Activated CD4-positive, CD25-positive, alpha-beta regulatory T cell (primary cell): ENCODE measurements around the gene CCSER1.
"Not testable (repeated sequence)": the region's sequence is repeated elsewhere in the genome, so short reads cannot be mapped to it uniquely, and the experiment has no call there.

Experiments used
- DNase-seq, 4 experiments: peaks; one replicate each; lab custom pipeline; 2025; lab: John Stamatoyannopoulos, UW

Gene CCSER1

GRCh38 chr4:91170768-91171167 lies 1043.6 kb downstream of the CCSER1 start:
- DNase-seq = no peak

- no peak for DNase-seq
Measured at GRCh38 chr4:91171217-91171616, 1044.0 kb downstream of the CCSER1 start.

GRCh38 chr4:91185061-91185460 lies 1057.9 kb downstream of the CCSER1 start:
- DNase-seq = not testable (repeated sequence)

- DNase-seq = no peak
Measured at GRCh38 chr4:91198951-91199350, 1071.8 kb downstream of the CCSER1 start.

GRCh38 chr4:91207535-91207934 lies 1080.3 kb downstream of the CCSER1 start:
- no peak for DNase-seq

- DNase-seq = no peak
Measured at GRCh38 chr4:91212211-91212610, 1085.0 kb downstream of the CCSER1 start.

GRCh38 chr4:91217831-91218403 lies 1090.7 kb downstream of the CCSER1 start:
- DNase-seq = not testable (repeated sequence)

GRCh38 chr4:91220315-91220714 lies 1093.1 kb downstream of the CCSER1 start:
- DNase-seq = no peak

GRCh38 chr4:91222014-91222413 lies 1094.8 kb downstream of the CCSER1 start:
- no peak for DNase-seq

GRCh38 chr4:91226867-91227266 lies 1099.7 kb downstream of the CCSER1 start:
- DNase-seq = no peak

- DNase-seq = no peak
Measured at GRCh38 chr4:91228659-91229058, 1101.5 kb downstream of the CCSER1 start.

GRCh38 chr4:91233164-91233563 lies 1106.0 kb downstream of the CCSER1 start:
- no peak for DNase-seq

GRCh38 chr4:91243132-91243531 lies 1115.9 kb downstream of the CCSER1 start:
- DNase-seq = no peak

- no peak for DNase-seq
Measured at GRCh38 chr4:91256043-91256442, 1128.8 kb downstream of the CCSER1 start.

GRCh38 chr4:91256751-91257150 lies 1129.6 kb downstream of the CCSER1 start:
- no peak for DNase-seq

GRCh38 chr4:91257721-91258120 lies 1130.5 kb downstream of the CCSER1 start:
- DNase-seq = no peak

GRCh38 chr4:91258326-91258725 lies 1131.1 kb downstream of the CCSER1 start:
- DNase-seq = no peak

- no peak for DNase-seq
Measured at GRCh38 chr4:91267543-91267942, 1140.3 kb downstream of the CCSER1 start.

GRCh38 chr4:91268481-91268880 lies 1141.3 kb downstream of the CCSER1 start:
- DNase-seq = not testable (repeated sequence)

GRCh38 chr4:91268913-91269312 lies 1141.7 kb downstream of the CCSER1 start:
- no peak for DNase-seq

- no peak for DNase-seq
Measured at GRCh38 chr4:91279899-91280298, 1152.7 kb downstream of the CCSER1 start.

- DNase-seq = no peak
Measured at GRCh38 chr4:91280551-91281290, 1153.5 kb downstream of the CCSER1 start.

- no peak for DNase-seq
Measured at GRCh38 chr4:91282217-91282616, 1155.0 kb downstream of the CCSER1 start.

GRCh38 chr4:91283726-91284230 lies 1156.6 kb downstream of the CCSER1 start:
- no peak for DNase-seq
